ENCODE results near the gene IBA57. TPM values are rescaled to one million over a fixed set of nuclear protein-coding genes. Genes with fewer than 3 reads are reported as not detected.

Gene IBA57
- total RNA-seq, 2 experiments from 2014 or later, result 7.5 to 8.9 TPM

- CTCF ChIA-PET, result no interaction called here
- no peaks in the 10 kb centered on the region for H3K27me3 Mint-ChIP-seq (ENCODE audit: low read depth)
- no peak overlapping the region for H3K4me3 Mint-ChIP-seq
- H3K36me3 Mint-ChIP-seq (ENCODE audit: low read depth), result peaks cover 32% of the 10 kb centered on the region
- no peak overlapping the region for H3K27ac Mint-ChIP-seq
- POLR2A ChIA-PET, result interaction anchor here (0.9 to 6.1 kb wide), 2 partner anchors 11 to 20 kb away, joined by 3 to 36 read pairs; partner anchors contain the start of gene IBA57
- ATAC-seq, result no peak
- DNase-seq, result no peak
- peaks cover 32% of the 10 kb centered on the region for H3K4me1 Mint-ChIP-seq (ENCODE audit: low read depth)
- H3K9me3 Mint-ChIP-seq (ENCODE audit: insufficient read depth), result no peaks in the 10 kb centered on the region
These were observed 19.9 kb upstream of the IBA57 start for GRCh38 chr1:228145463-228146416.

- ChIA-PET CTCF (no interaction called here), POLR2A (no interaction called here)
- Mint-ChIP-seq H3K4me1 (ENCODE audit: low read depth) (peaks cover 30% of the 10 kb centered on the region), H3K27me3 (ENCODE audit: low read depth) (no peaks in the 10 kb centered on the region), H3K27ac (no peak overlapping the region), H3K36me3 (ENCODE audit: low read depth) (peaks cover 24% of the 10 kb centered on the region), H3K4me3 (no peak overlapping the region), H3K9me3 (ENCODE audit: insufficient read depth) (no peaks in the 10 kb centered on the region)
- DNase-seq (no peak), ATAC-seq (no peak)
These were observed 19.0 kb upstream of the IBA57 start for GRCh38 chr1:228146417-228147150.

- Mint-ChIP-seq H3K27me3 (ENCODE audit: low read depth) (no peaks in the 10 kb centered on the region), H3K27ac (no peak overlapping the region), H3K36me3 (ENCODE audit: low read depth) (peaks cover 17% of the 10 kb centered on the region), H3K9me3 (ENCODE audit: insufficient read depth) (no peaks in the 10 kb centered on the region), H3K4me1 (ENCODE audit: low read depth) (peaks cover 27% of the 10 kb centered on the region), H3K4me3 (no peak overlapping the region)
- DNase-seq, result no peak
- ChIA-PET POLR2A (no interaction called here), CTCF (no interaction called here)
- no peak for ATAC-seq
These were observed 18.4 kb upstream of the IBA57 start for GRCh38 chr1:228147151-228147693.

GRCh38 chr1:228147768-228148167 is 17.8 kb upstream of the IBA57 start:
- Mint-ChIP-seq H3K36me3 (ENCODE audit: low read depth) (peaks cover 12% of the 10 kb centered on the region), H3K27ac (peak overlapping the region; percentile 25), H3K9me3 (ENCODE audit: insufficient read depth) (no peaks in the 10 kb centered on the region), H3K4me1 (ENCODE audit: low read depth) (peaks cover 25% of the 10 kb centered on the region), H3K27me3 (ENCODE audit: low read depth) (no peaks in the 10 kb centered on the region), H3K4me3 (no peak overlapping the region)
- ATAC-seq (no peak), DNase-seq (no peak)
- CTCF ChIA-PET, result no interaction called here
- POLR2A ChIA-PET, result no interaction called here

GRCh38 chr1:228148196-228148861 is 17.3 kb upstream of the IBA57 start:
- no peaks in the 10 kb centered on the region for H3K9me3 Mint-ChIP-seq (ENCODE audit: insufficient read depth)
- H3K4me1 Mint-ChIP-seq (ENCODE audit: low read depth), result peaks cover 21% of the 10 kb centered on the region
- CTCF ChIA-PET, result no interaction called here
- H3K4me3 Mint-ChIP-seq, result no peak overlapping the region
- ATAC-seq (no peak), DNase-seq (no peak)
- H3K27ac Mint-ChIP-seq, result no peak overlapping the region
- no peaks in the 10 kb centered on the region for H3K27me3 Mint-ChIP-seq (ENCODE audit: low read depth)
- POLR2A ChIA-PET, result no interaction called here
- peaks cover 6% of the 10 kb centered on the region for H3K36me3 Mint-ChIP-seq (ENCODE audit: low read depth)

GRCh38 chr1:228148935-228149405 is 16.6 kb upstream of the IBA57 start:
- no peaks in the 10 kb centered on the region for H3K9me3 Mint-ChIP-seq (ENCODE audit: insufficient read depth)
- DNase-seq (no peak), ATAC-seq (no peak)
- no peak overlapping the region for H3K4me3 Mint-ChIP-seq
- H3K36me3 Mint-ChIP-seq (ENCODE audit: low read depth), result no peaks in the 10 kb centered on the region
- H3K27ac Mint-ChIP-seq, result no peak overlapping the region
- peaks cover 14% of the 10 kb centered on the region for H3K4me1 Mint-ChIP-seq (ENCODE audit: low read depth)
- ChIA-PET CTCF (no interaction called here), POLR2A (no interaction called here)
- no peaks in the 10 kb centered on the region for H3K27me3 Mint-ChIP-seq (ENCODE audit: low read depth)

GRCh38 chr1:228149406-228150119 is 16.0 kb upstream of the IBA57 start, which contains the start of gene GJC2:
Gene GJC2, plus strand, starts transcription at chr1:228149930. Its CDS starts 7,829 bp downstream, at chr1:228157759.
- H3K9me3 Mint-ChIP-seq (ENCODE audit: insufficient read depth), result no peaks in the 10 kb centered on the region
- ChIA-PET CTCF (no interaction called here), POLR2A (no interaction called here)
- ATAC-seq (no peak), DNase-seq (no peak)
- H3K4me1 Mint-ChIP-seq (ENCODE audit: low read depth), result peaks cover 11% of the 10 kb centered on the region
- H3K27ac Mint-ChIP-seq, result no peak within 1 kb of the TSS
- no peaks in the 10 kb centered on the region for H3K27me3 Mint-ChIP-seq (ENCODE audit: low read depth)
- H3K36me3 Mint-ChIP-seq (ENCODE audit: low read depth), result no peaks in the 10 kb centered on the region
- no peak within 1 kb of the TSS for H3K4me3 Mint-ChIP-seq

- no peak overlapping the region for H3K4me3 Mint-ChIP-seq
- H3K9me3 Mint-ChIP-seq (ENCODE audit: insufficient read depth), result no peaks in the 10 kb centered on the region
- DNase-seq (no peak), ATAC-seq (no peak)
- H3K36me3 Mint-ChIP-seq (ENCODE audit: low read depth), result no peaks in the 10 kb centered on the region
- ChIA-PET CTCF (no interaction called here), POLR2A (no interaction called here)
- H3K27ac Mint-ChIP-seq, result no peak overlapping the region
- H3K4me1 Mint-ChIP-seq (ENCODE audit: low read depth), result peaks cover 17% of the 10 kb centered on the region
- no peaks in the 10 kb centered on the region for H3K27me3 Mint-ChIP-seq (ENCODE audit: low read depth)
These were observed 15.5 kb upstream of the IBA57 start for GRCh38 chr1:228150120-228150460.

GRCh38 chr1:228150461-228151179 is 15.0 kb upstream of the IBA57 start:
- ChIA-PET POLR2A (no interaction called here), CTCF (no interaction called here)
- Mint-ChIP-seq H3K27ac (no peak overlapping the region), H3K36me3 (ENCODE audit: low read depth) (no peaks in the 10 kb centered on the region), H3K4me1 (ENCODE audit: low read depth) (peaks cover 21% of the 10 kb centered on the region), H3K9me3 (ENCODE audit: insufficient read depth) (no peaks in the 10 kb centered on the region), H3K27me3 (ENCODE audit: low read depth) (no peaks in the 10 kb centered on the region), H3K4me3 (no peak overlapping the region)
- DNase-seq (no peak), ATAC-seq (no peak)

GRCh38 chr1:228151180-228151925 is 14.3 kb upstream of the IBA57 start:
- Mint-ChIP-seq H3K27ac (peak overlapping the region; percentile 22), H3K4me1 (ENCODE audit: low read depth) (peaks cover 28% of the 10 kb centered on the region), H3K4me3 (no peak overlapping the region), H3K9me3 (ENCODE audit: insufficient read depth) (no peaks in the 10 kb centered on the region), H3K27me3 (ENCODE audit: low read depth) (no peaks in the 10 kb centered on the region), H3K36me3 (ENCODE audit: low read depth) (no peaks in the 10 kb centered on the region)
- no peak for DNase-seq
- CTCF ChIA-PET, result no interaction called here
- ATAC-seq, result no peak
- POLR2A ChIA-PET, result interaction anchor here (0.8 to 1.3 kb wide), 3 partner anchors 10 to 69 kb away, joined by 3 to 6 read pairs (median 3); no protein-coding TSS in a partner anchor
